ENCODE measurements around the gene PEX5.
"Not testable (repeated sequence)": the region's sequence is repeated elsewhere in the genome, so short reads cannot be mapped to it uniquely, and the experiment has no call there.

Gene PEX5

GRCh38 chr12:7242176-7243101 lies 53.0 kb downstream of the PEX5 start:
- TF ChIP-seq, protein P1, sequence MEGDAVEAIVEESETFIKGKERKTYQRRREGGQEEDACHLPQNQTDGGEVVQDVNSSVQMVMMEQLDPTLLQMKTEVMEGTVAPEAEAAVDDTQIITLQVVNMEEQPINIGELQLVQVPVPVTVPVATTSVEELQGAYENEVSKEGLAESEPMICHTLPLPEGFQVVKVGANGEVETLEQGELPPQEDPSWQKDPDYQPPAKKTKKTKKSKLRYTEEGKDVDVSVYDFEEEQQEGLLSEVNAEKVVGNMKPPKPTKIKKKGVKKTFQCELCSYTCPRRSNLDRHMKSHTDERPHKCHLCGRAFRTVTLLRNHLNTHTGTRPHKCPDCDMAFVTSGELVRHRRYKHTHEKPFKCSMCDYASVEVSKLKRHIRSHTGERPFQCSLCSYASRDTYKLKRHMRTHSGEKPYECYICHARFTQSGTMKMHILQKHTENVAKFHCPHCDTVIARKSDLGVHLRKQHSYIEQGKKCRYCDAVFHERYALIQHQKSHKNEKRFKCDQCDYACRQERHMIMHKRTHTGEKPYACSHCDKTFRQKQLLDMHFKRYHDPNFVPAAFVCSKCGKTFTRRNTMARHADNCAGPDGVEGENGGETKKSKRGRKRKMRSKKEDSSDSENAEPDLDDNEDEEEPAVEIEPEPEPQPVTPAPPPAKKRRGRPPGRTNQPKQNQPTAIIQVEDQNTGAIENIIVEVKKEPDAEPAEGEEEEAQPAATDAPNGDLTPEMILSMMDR (IDR thresholded peaks at IDR 0.05; ENCODE audit: low read depth, low read length), result no peak
- no peak overlapping the region for H3K4me3 ChIP-seq (ENCODE audit: low read depth, low read length)

GRCh38 chr12:7251328-7251996 lies 62.0 kb downstream of the PEX5 start:
- H3K4me3 ChIP-seq (ENCODE audit: low read depth, low read length), result not testable (repeated sequence)

DNA sequence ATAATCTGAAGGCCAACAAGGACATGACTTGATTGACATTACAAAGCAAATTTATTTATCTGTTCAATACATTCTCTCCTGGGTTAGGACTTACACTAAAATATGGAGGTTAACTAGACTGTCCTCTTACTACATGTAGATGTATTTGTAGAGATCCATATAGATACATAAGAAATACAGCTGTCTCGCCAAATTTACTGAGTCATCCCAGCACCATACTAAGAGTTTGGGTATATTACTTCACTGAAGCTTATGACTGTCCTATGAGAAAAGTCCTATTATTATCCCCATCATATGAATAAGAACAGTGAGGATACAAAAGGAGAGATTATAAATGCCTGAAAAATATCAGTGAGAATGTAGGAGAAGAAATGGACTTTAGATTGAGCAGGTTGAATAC lies 69.6 kb downstream of the PEX5 start:
- TF ChIP-seq, protein P1 (IDR thresholded peaks at IDR 0.05; ENCODE audit: low read depth, low read length), result no peak
- H3K4me3 ChIP-seq (ENCODE audit: low read depth, low read length), result no peak overlapping the region

All from WI38 (cell line).